Spinal cord (tissue), 10 donors: Measurements from ENCODE around the gene FOXL2NB. TPM values are rescaled to one million over a fixed set of nuclear protein-coding genes. Genes with fewer than 3 reads are reported as not detected.
A peak's percentile ranks its signal among the peaks of the same experiment; 100 is the strongest.
"Not testable (repeated sequence)": the region's sequence is repeated elsewhere in the genome, so short reads cannot be mapped to it uniquely, and the experiment has no call there.

Source experiments
- DNase-seq, 6 donors: peaks; one replicate each; pipeline versions ENCODE4 v3.0.0 to v3.0.0-alpha.2; 2013 to 2015; ENCODE audit warnings: low spot score in 6 of 6, low read depth in 4 of 6
- H3K27ac ChIP-seq: one replicate; pipeline ENCODE4 v1.5.1; 2013; ENCODE audit warnings: low read depth, low read length, control low read depth
- H3K27me3 ChIP-seq: one replicate; pipeline ENCODE4 v1.6.1; 2013; ENCODE audit warnings: low read length; ENCODE audit not compliant: control insufficient read depth, insufficient read depth
- H3K36me3 ChIP-seq: one replicate; pipeline ENCODE4 v1.6.1; 2013; ENCODE audit warnings: low read length; ENCODE audit not compliant: control insufficient read depth, insufficient read depth
- H3K4me1 ChIP-seq: one replicate; pipeline ENCODE4 v1.6.1; 2013; ENCODE audit warnings: low read length; ENCODE audit not compliant: control insufficient read depth, insufficient read depth
- H3K4me3 ChIP-seq: one replicate; pipeline ENCODE4 v1.5.1; 2013; ENCODE audit warnings: low read depth, low read length, control low read depth
- H3K9me3 ChIP-seq: one replicate; pipeline ENCODE4 v1.6.1; 2013; ENCODE audit warnings: low read length; ENCODE audit not compliant: control insufficient read depth, insufficient read depth
- WGBS: methylation state at CpG from one replicate; pipeline ENCODE4 v1.1.5; 2013; ENCODE audit warnings: missing lambda C conversion rate; ENCODE audit not compliant: insufficient coverage; 5-methylcytosine and 5-hydroxymethylcytosine counted together
- polyA plus RNA-seq, 2 donors: library from polyadenylated mRNA; unstranded; fragments of 120-200 nt; gene quantifications; one replicate each; pipeline ENCODE4 v1.2.1, GENCODE V29; 2013; ENCODE audit not compliant: insufficient read length in 2 of 2
- total RNA-seq, 2 donors: library from RNA; depleted of rRNA in 1 of 2; stranded (reverse); fragments of 120-200 nt in 1 of 2; fragments of >200 nt in 1 of 2; gene quantifications; one replicate each; pipeline versions ENCODE4 v1.2.3 to v1.2.4, GENCODE V29; 2013 to 2014
- donor health status: healthy.

The FOXL2NB gene
- total and polyA plus RNA-seq, 4 donors, result 0.59 to 5.2 (median 1.4) TPM

GRCh38 chr3:138911621-138912020 lies 35.4 kb upstream of the FOXL2NB start:
- Histone ChIP-seq H3K4me1 (peaks cover 17% of the 10 kb centered on the region), H3K9me3 (no peaks in the 10 kb centered on the region)
- no CpG with 5 or more reads among the region's 1 CpG for WGBS

GRCh38 chr3:138912237-138912636 lies 34.8 kb upstream of the FOXL2NB start:
- no peaks in the 10 kb centered on the region for H3K27me3 ChIP-seq
- no peak overlapping the region for H3K27ac ChIP-seq
- 88% methylated on average over 3 of the region's 4 CpGs for WGBS
- peaks cover 20% of the 10 kb centered on the region for H3K4me1 ChIP-seq
- H3K36me3 ChIP-seq, result no peaks in the 10 kb centered on the region
- H3K4me3 ChIP-seq, result no peak overlapping the region
- DNase-seq, result peak in 2 of 6 donors; percentile 23 to 29
- no peaks in the 10 kb centered on the region for H3K9me3 ChIP-seq

More at GRCh38 chr3:138911621-138912020, 35.4 kb upstream of the FOXL2NB start:
- no peak for DNase-seq
- no peaks in the 10 kb centered on the region for H3K36me3 ChIP-seq
- H3K27me3 ChIP-seq, result no peaks in the 10 kb centered on the region
- no peak overlapping the region for H3K27ac ChIP-seq
- no peak overlapping the region for H3K4me3 ChIP-seq

- 94% methylated on average over 2 of the region's 3 CpGs for whole genome bisulfite sequencing
- no peak for DNase-seq
These were observed 33.3 kb upstream of the FOXL2NB start for GRCh38 chr3:138913766-138914165.

GRCh38 chr3:138914870-138915502 lies 32.0 kb upstream of the FOXL2NB start:
- H3K27ac ChIP-seq, result peak overlapping the region; percentile 77
- H3K4me3 ChIP-seq, result peak overlapping the region; percentile 82
- H3K4me1 ChIP-seq, result peaks cover 20% of the 10 kb centered on the region
- no peaks in the 10 kb centered on the region for H3K9me3 ChIP-seq
- H3K36me3 ChIP-seq, result no peaks in the 10 kb centered on the region
- H3K27me3 ChIP-seq, result no peaks in the 10 kb centered on the region
- 22% methylated on average over 18 of the region's 19 CpGs for WGBS
- DNase-seq, result no peak

More at GRCh38 chr3:138913766-138914165, 33.3 kb upstream of the FOXL2NB start:
- H3K36me3 ChIP-seq, result no peaks in the 10 kb centered on the region
- peaks cover 20% of the 10 kb centered on the region for H3K4me1 ChIP-seq
- no peak overlapping the region for H3K27ac ChIP-seq
- no peaks in the 10 kb centered on the region for H3K27me3 ChIP-seq
- no peaks in the 10 kb centered on the region for H3K9me3 ChIP-seq
- no peak overlapping the region for H3K4me3 ChIP-seq

- Histone ChIP-seq H3K27me3 (no peaks in the 10 kb centered on the region), H3K4me3 (peak overlapping the region; percentile 82), H3K36me3 (no peaks in the 10 kb centered on the region), H3K27ac (peak overlapping the region; percentile 95), H3K9me3 (no peaks in the 10 kb centered on the region), H3K4me1 (peaks cover 20% of the 10 kb centered on the region)
- WGBS, result under 1% methylated on average over 61 of the region's 68 CpGs
- peak; percentile 73 to 96 (median 82) for DNase-seq
These were observed 31.2 kb upstream of the FOXL2NB start for GRCh38 chr3:138915503-138916498.

GRCh38 chr3:138916824-138917223 lies 30.2 kb upstream of the FOXL2NB start:
- Histone ChIP-seq H3K4me1 (peaks cover 20% of the 10 kb centered on the region), H3K9me3 (no peaks in the 10 kb centered on the region), H3K4me3 (no peak overlapping the region), H3K36me3 (no peaks in the 10 kb centered on the region), H3K27me3 (no peaks in the 10 kb centered on the region), H3K27ac (no peak overlapping the region)
- no peak for DNase-seq
- WGBS, result 100% methylated on average over 1 of the region's 2 CpGs

- WGBS, result 65% methylated on average over 4 of the region's 4 CpGs
- H3K4me3 ChIP-seq, result no peak overlapping the region
- H3K36me3 ChIP-seq, result no peaks in the 10 kb centered on the region
- no peak for DNase-seq
- peaks cover 20% of the 10 kb centered on the region for H3K4me1 ChIP-seq
- H3K27me3 ChIP-seq, result peaks cover 3% of the 10 kb centered on the region
- H3K27ac ChIP-seq, result no peak overlapping the region
- H3K9me3 ChIP-seq, result no peaks in the 10 kb centered on the region
These were observed 27.7 kb upstream of the FOXL2NB start for GRCh38 chr3:138919325-138919724.

GRCh38 chr3:138921316-138922292 lies 25.4 kb upstream of the FOXL2NB start:
- Histone ChIP-seq H3K4me1 (peaks cover 3% of the 10 kb centered on the region), H3K27me3 (peaks cover 6% of the 10 kb centered on the region), H3K9me3 (no peaks in the 10 kb centered on the region), H3K27ac (no peak overlapping the region), H3K36me3 (no peaks in the 10 kb centered on the region), H3K4me3 (no peak overlapping the region)
- DNase-seq, result no peak
- WGBS, result 30% methylated on average over 2 of the region's 8 CpGs

- not testable (repeated sequence) for H3K27ac ChIP-seq, H3K27me3 ChIP-seq, H3K36me3 ChIP-seq, H3K4me3 ChIP-seq, H3K4me1 ChIP-seq, H3K9me3 ChIP-seq, DNase-seq
- 92% methylated on average over 2 of the region's 6 CpGs for WGBS
These were observed 24.6 kb upstream of the FOXL2NB start for GRCh38 chr3:138922400-138922799.
